H1 (cell line): ENCODE data around the gene ESYT1. TPM values are rescaled to one million over a fixed set of nuclear protein-coding genes. Genes with fewer than 3 reads are reported as not detected.

ENCODE experiments used
- CTCF ChIA-PET: fragments of 300-600 bp; sonication (Branson Sonifier 250); formaldehyde crosslinking; loops from one replicate; lab custom pipeline; 2021; ENCODE audit not compliant: partially characterized antibody; lab: Charles Lee
- POLR2A ChIA-PET: fragments of 300-600 bp; sonication (Branson Sonifier 250); formaldehyde crosslinking; loops from one replicate; lab custom pipeline; 2021; ENCODE audit warnings: inconsistent platforms; ENCODE audit not compliant: partially characterized antibody; lab: Charles Lee
- DNase-seq, 2 experiments: peaks; one replicate each; pipeline versions ENCODE4 v3.0.0 to v3.0.0-alpha.2; 2010 to 2022; ENCODE audit warnings: low spot score in 2 of 2, low read depth in 1 of 2, mixed read lengths in 1 of 2
- FAIRE-seq: peaks from 2 replicates; lab custom pipeline; 2011; peaks lifted over from hg19 to GRCh38; lab: Jason Lieb, UNC
- H2AFZ ChIP-seq: 2 replicates; pipeline ENCODE4 v1.8.1; 2012; ENCODE audit warnings: low read length, inconsistent platforms
- H2AK5ac ChIP-seq: 2 replicates; pipeline ENCODE4 v1.6.1; 2013; ENCODE audit warnings: low read depth, low read length
- H2BK120ac ChIP-seq: replicated peaks from 2 replicates; pipeline ENCODE3; 2013; ENCODE audit warnings: low read depth, low read length, inconsistent platforms
- H2BK12ac ChIP-seq: 2 replicates; pipeline ENCODE4 v1.6.1; 2013; ENCODE audit warnings: low read depth, low read length
- H2BK15ac ChIP-seq: 2 replicates; pipeline ENCODE4 v1.6.1; 2013; ENCODE audit warnings: low read length
- H2BK20ac ChIP-seq: 2 replicates; pipeline ENCODE4 v1.6.1; 2013; ENCODE audit warnings: low read length
- H2BK5ac ChIP-seq: 2 replicates; pipeline ENCODE4 v1.6.1; 2013; ENCODE audit warnings: low read depth, low read length
- H3K14ac ChIP-seq: 2 replicates; pipeline ENCODE4 v1.6.1; 2013; ENCODE audit warnings: inconsistent platforms; ENCODE audit not compliant: insufficient read length
- H3K18ac ChIP-seq: 2 replicates; pipeline ENCODE4 v1.6.1; 2013; ENCODE audit warnings: low read length; ENCODE audit errors: extremely low read depth
- H3K23ac ChIP-seq: 2 replicates; pipeline ENCODE4 v1.6.1; 2013; ENCODE audit warnings: inconsistent platforms; ENCODE audit not compliant: insufficient read length
- H3K23me2 ChIP-seq: 2 replicates; pipeline ENCODE4 v1.6.1; 2013; ENCODE audit warnings: low read depth, low read length
- H3K27ac ChIP-seq: 2 replicates; pipeline ENCODE4 v1.6.1; 2011; ENCODE audit warnings: low read depth, low read length, inconsistent platforms
- H3K27me3 ChIP-seq, 4 experiments: replicated peaks in 1 of 4; 1 replicate in 1 of 4; 2 replicates in 3 of 4; pipeline versions ENCODE4 v1.6.1 to v1.8.1; 2011 to 2013; ENCODE audit warnings: low read length in 3 of 4, mild to moderate bottlenecking in 3 of 4, inconsistent platforms in 2 of 4, mixed read lengths in 2 of 4, moderate library complexity in 1 of 4; ENCODE audit not compliant: control insufficient read depth in 3 of 4, insufficient read depth in 3 of 4; ENCODE audit errors: extremely low read depth in 1 of 4
- H3K36me3 ChIP-seq, 4 experiments: 2 replicates each; pipeline versions ENCODE4 v1.6.1 to v1.8.1; 2011 to 2013; ENCODE audit warnings: mild to moderate bottlenecking in 4 of 4, low read length in 3 of 4, moderate library complexity in 2 of 4, control low read depth in 1 of 4, inconsistent platforms in 1 of 4; ENCODE audit not compliant: insufficient read depth in 4 of 4, control insufficient read depth in 2 of 4
- H3K4ac ChIP-seq: replicated peaks from 2 replicates; pipeline ENCODE3; 2013; ENCODE audit warnings: low read length, low read depth, mixed read lengths, inconsistent platforms; ENCODE audit not compliant: insufficient read length
- H3K4me1 ChIP-seq, 4 experiments: replicated peaks in 1 of 4; 1 replicate in 1 of 4; 2 replicates in 3 of 4; pipeline versions ENCODE4 v1.6.1 to v1.8.1; 2011 to 2013; ENCODE audit warnings: low read length in 3 of 4, inconsistent platforms in 2 of 4, mixed read lengths in 1 of 4; ENCODE audit not compliant: insufficient read depth in 4 of 4, control insufficient read depth in 3 of 4
- H3K4me2 ChIP-seq, 2 experiments: 2 replicates each; pipeline versions ENCODE4 v1.6.1 to v1.8.1; 2011 to 2013; ENCODE audit warnings: low read depth in 2 of 2, low read length in 2 of 2, control low read depth in 1 of 2, inconsistent platforms in 1 of 2, mild to moderate bottlenecking in 1 of 2; ENCODE audit not compliant: insufficient read depth in 1 of 2
- H3K4me3 ChIP-seq, 4 experiments: fragments of 200-600, 300-600 bp in 1 of 4; sonication (generic), shearing (Covaris generic), sonication (Bioruptor Twin) in 1 of 4; 2 replicates each; pipeline versions ENCODE4 v1.5.1 to v1.8.1; 2011 to 2016; ENCODE audit warnings: low read length in 4 of 4, low read depth in 3 of 4, control low read depth in 2 of 4, inconsistent platforms in 2 of 4, mild to moderate bottlenecking in 2 of 4, mixed read lengths in 1 of 4, moderate library complexity in 1 of 4; ENCODE audit not compliant: insufficient read depth in 2 of 4; ENCODE audit errors: extremely low read depth in 1 of 4
- H3K56ac ChIP-seq: replicated peaks from 2 replicates; pipeline ENCODE3; 2013; ENCODE audit warnings: low read depth, mild to moderate bottlenecking, mixed read lengths, low read length, inconsistent platforms; ENCODE audit not compliant: insufficient read length
- H3K79me1 ChIP-seq: 2 replicates; pipeline ENCODE4 v1.6.1; 2013; ENCODE audit warnings: low read depth, low read length, control low read depth
- H3K79me2 ChIP-seq, 2 experiments: 2 replicates each; pipeline versions ENCODE4 v1.6.1 to v1.8.1; 2012 to 2013; ENCODE audit warnings: low read length in 2 of 2, mild to moderate bottlenecking in 2 of 2, inconsistent platforms in 1 of 2; ENCODE audit not compliant: insufficient read depth in 2 of 2, control insufficient read depth in 1 of 2
- H3K9ac ChIP-seq, 4 experiments: replicated peaks in 1 of 4; 1 replicate in 1 of 4; 2 replicates in 3 of 4; pipeline versions ENCODE4 v1.6.1 to v1.8.1; 2011 to 2013; ENCODE audit warnings: low read depth in 3 of 4, low read length in 3 of 4, control low read depth in 2 of 4, mild to moderate bottlenecking in 2 of 4, moderate library complexity in 2 of 4, inconsistent platforms in 1 of 4; ENCODE audit errors: extremely low read depth in 1 of 4
- H3K9me3 ChIP-seq, 2 experiments: 2 replicates each; pipeline versions ENCODE4 v1.6.1 to v1.8.1; 2012 to 2013; ENCODE audit warnings: mild to moderate bottlenecking in 2 of 2, moderate library complexity in 2 of 2, control low read depth in 1 of 2, inconsistent platforms in 1 of 2, low read depth in 1 of 2, low read length in 1 of 2, mixed read lengths in 1 of 2; ENCODE audit not compliant: insufficient read depth in 2 of 2
- H4K20me1 ChIP-seq, 2 experiments: replicated peaks in 1 of 2; 2 replicates each; pipeline versions ENCODE3 to v1.8.1; 2011 to 2013; ENCODE audit warnings: inconsistent platforms in 2 of 2, low read length in 2 of 2, mild to moderate bottlenecking in 1 of 2; ENCODE audit not compliant: insufficient read depth in 2 of 2, control insufficient read depth in 1 of 2
- H4K5ac ChIP-seq: 2 replicates; pipeline ENCODE4 v1.6.1; 2013; ENCODE audit warnings: low read length, low read depth, mixed read lengths, inconsistent platforms; ENCODE audit not compliant: insufficient read length
- H4K8ac ChIP-seq: 2 replicates; pipeline ENCODE4 v1.8.0; 2013; ENCODE audit warnings: mild to moderate bottlenecking, moderate library complexity, low read length, inconsistent platforms; ENCODE audit not compliant: insufficient read depth; ENCODE audit errors: extremely low read depth
- H4K91ac ChIP-seq: replicated peaks from 2 replicates; pipeline ENCODE3; 2013; ENCODE audit warnings: low read length, mixed read lengths, inconsistent platforms; ENCODE audit not compliant: insufficient read length
- CTBP2 ChIP-seq: IDR thresholded peaks from 2 replicates; pipeline ENCODE4 v1.7.0; 2011; ENCODE audit warnings: borderline replicate concordance, mild to moderate bottlenecking, moderate library complexity, mixed read lengths, low read length; ENCODE audit not compliant: insufficient read depth, insufficient read length
- FOSL1 ChIP-seq: IDR thresholded peaks from 2 replicates; pipeline ENCODE4 v1.6.1; 2011; ENCODE audit warnings: mild to moderate bottlenecking, low read depth, low read length, moderate library complexity; ENCODE audit not compliant: insufficient read depth
- RAD21 ChIP-seq, 2 experiments: IDR thresholded peaks in 1 of 2; conservative IDR thresholded peaks in 1 of 2; 2 replicates each; pipeline ENCODE4 v1.6.1; 2011; ENCODE audit warnings: low read depth in 2 of 2, low read length in 2 of 2, improper control_type of control experiment in 1 of 2, inconsistent platforms in 1 of 2, mild to moderate bottlenecking in 1 of 2, moderate library complexity in 1 of 2
- WGBS, 2 experiments: shearing (Covaris generic) in 1 of 2; methylation state at CpG; one replicate each; pipeline versions ENCODE4 v1.1.6 to v1.1.7; 2013 to 2015; ENCODE audit warnings: low lambda C conversion rate in 2 of 2, mixed read lengths in 2 of 2, inconsistent platforms in 1 of 2, low coverage in 1 of 2, missing lambda C conversion rate in 1 of 2; ENCODE audit not compliant: insufficient replicate concordance in 2 of 2, insufficient coverage in 1 of 2, insufficient read length in 1 of 2; ENCODE audit errors: extremely low coverage in 1 of 2, missing lambda C conversion rate in 1 of 2; 5-methylcytosine and 5-hydroxymethylcytosine counted together
- polyA plus RNA-seq, 7 experiments: library from polyadenylated mRNA; depleted of rRNA in 3 of 7; stranded (reverse) in 5 of 7; unstranded in 2 of 7; fragments of >200 nt in 5 of 7; fragments of 200-250 nt in 2 of 7; gene quantifications; 1 replicate in 5 of 7; 2 replicates in 1 of 7; 4 replicates in 1 of 7; pipeline versions ENCODE4 v1.2.1 to v1.2.3, GENCODE V29; 2011 to 2013; ENCODE audit warnings: missing spikeins in 2 of 7, mixed read lengths in 2 of 7
- total RNA-seq: library from RNA; stranded (reverse); fragmentation: NEBNext Ultra II Directional; extraction: Animal tissue kit (Norgen Biotek cat#: 25700); gene quantifications from 2 replicates; pipeline ENCODE4 v1.2.1, GENCODE V29; 2021

Gene ESYT1
- total and polyA plus RNA-seq, 2 of the 8 experiments (the other 6 are each of a cell fraction or from before 2014, with no cell fraction given): 86.9 to 165 TPM

DNA sequence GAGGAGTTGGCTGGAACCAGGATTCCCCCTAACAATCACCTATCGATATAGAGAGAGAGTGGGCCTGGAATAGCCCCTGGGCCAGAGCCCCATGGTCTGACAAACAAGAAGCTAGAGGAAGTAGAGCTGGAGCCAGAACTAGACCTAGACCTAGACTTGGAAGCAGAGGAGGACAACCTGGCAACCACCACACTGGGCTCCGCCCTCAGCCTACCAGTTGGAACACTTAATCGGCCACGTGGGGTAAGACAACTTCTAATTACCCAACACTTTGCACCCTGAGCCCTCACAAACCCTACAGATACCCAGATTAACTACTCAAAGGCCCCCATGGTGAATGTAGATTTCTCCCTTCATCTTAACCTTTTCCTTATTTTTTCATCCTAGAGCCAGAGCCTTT, 28.3 kb upstream of the ESYT1 start:
- no peak overlapping the region for H3K56ac ChIP-seq
- no peak for FAIRE-seq
- no peak overlapping the region for H2BK12ac ChIP-seq
- no peak overlapping the region; the same call in 1 of the 2 replicates for H4K8ac ChIP-seq
- no peak overlapping the region for H3K4me2 ChIP-seq
- H4K20me1 ChIP-seq: peaks cover 0 to 1% of the 10 kb centered on the region in 2 experiments
- no peak for DNase-seq
- no peak overlapping the region for H3K14ac ChIP-seq
- H3K27ac ChIP-seq: no peak overlapping the region
- no peak overlapping the region for H2AK5ac ChIP-seq
- H3K4me3 ChIP-seq: no peak overlapping the region
- no peaks in the 10 kb centered on the region for H3K4me1 ChIP-seq
- no peak overlapping the region for H2AFZ ChIP-seq
- H3K23ac ChIP-seq: no peak overlapping the region
- H3K9ac ChIP-seq: no peak overlapping the region
- CTCF ChIA-PET: interaction anchor here (1.0 kb wide), 2 partner anchors 11 to 19 kb away, joined by 3 to 5 read pairs; no protein-coding TSS in a partner anchor
- H3K18ac ChIP-seq: no peak overlapping the region
- H3K27me3 ChIP-seq: no peaks in the 10 kb centered on the region
- no peak overlapping the region for H2BK5ac ChIP-seq
- 91% methylated on average over 4 of the region's 4 CpGs; no CpG with 5 or more reads in 1 of the 2 experiments for WGBS, 2 experiments
- H3K79me1 ChIP-seq: no peaks in the 10 kb centered on the region
- no peak overlapping the region for H3K4ac ChIP-seq
- H4K91ac ChIP-seq: no peak overlapping the region
- no peak overlapping the region for H2BK15ac ChIP-seq
- peaks cover 2 to 4% of the 10 kb centered on the region in 2 experiments; a peak in 3 of 4 replicates for H3K79me2 ChIP-seq
- H3K36me3 ChIP-seq: peaks cover 23 to 67% (median 57%) of the 10 kb centered on the region in 4 experiments
- no peak overlapping the region for H4K5ac ChIP-seq
- H3K23me2 ChIP-seq: no peaks in the 10 kb centered on the region; the same call in 1 of the 2 replicates
- no peaks in the 10 kb centered on the region for H3K9me3 ChIP-seq
- POLR2A ChIA-PET: interaction anchor here (0.9 to 1.5 kb wide), 6 partner anchors 18 to 88 kb away, joined by 3 read pairs; partner anchors contain the start of genes MYL6 and ZC3H10
- no peak overlapping the region for H2BK20ac ChIP-seq
- H2BK120ac ChIP-seq: no peak overlapping the region
- TF ChIP-seq FOSL1 (no peak), CTBP2 (no peak), RAD21 (IDR thresholded peaks at IDR 0.05 in 1 of 2, conservative IDR thresholded peaks at IDR 0.05 in 1 of 2; ENCODE audit: low read depth in 2 of 2, low read length in 2 of 2) (no peak)
